ENCODE data around the gene RNF166. TPM values are rescaled to one million over a fixed set of nuclear protein-coding genes. Genes with fewer than 3 reads are reported as not detected.
A peak's percentile ranks its signal among the peaks of the same experiment; 100 is the strongest.

The RNF166 gene
- total RNA-seq, 1 donor from 2014 or later: 74.2 TPM

DNA sequence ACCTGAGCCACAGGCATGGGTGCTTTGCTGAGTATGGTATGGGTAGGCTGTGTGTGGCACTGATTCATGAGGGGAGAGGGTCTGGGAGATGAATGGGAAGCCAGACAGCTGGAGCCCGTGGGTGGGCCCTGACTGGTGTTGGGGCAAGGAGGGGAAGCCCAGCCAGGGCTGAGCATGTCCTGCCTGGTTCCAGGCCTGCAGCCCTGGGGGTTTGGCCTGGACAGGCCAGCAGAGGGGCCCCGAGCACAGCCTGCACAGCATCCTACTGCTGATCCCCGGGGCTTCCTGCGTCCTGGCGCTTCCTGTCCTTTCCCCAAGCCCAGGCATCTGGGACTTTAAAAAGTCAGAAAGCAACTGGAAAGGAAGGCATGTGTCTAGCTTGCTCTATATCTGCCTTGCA is 38.7 kb downstream of the RNF166 start:
- peaks cover 10% of the 10 kb centered on the region for H3K27me3 Mint-ChIP-seq (ENCODE audit: unreplicated experiment)
- TF ChIP-seq, protein P1, sequence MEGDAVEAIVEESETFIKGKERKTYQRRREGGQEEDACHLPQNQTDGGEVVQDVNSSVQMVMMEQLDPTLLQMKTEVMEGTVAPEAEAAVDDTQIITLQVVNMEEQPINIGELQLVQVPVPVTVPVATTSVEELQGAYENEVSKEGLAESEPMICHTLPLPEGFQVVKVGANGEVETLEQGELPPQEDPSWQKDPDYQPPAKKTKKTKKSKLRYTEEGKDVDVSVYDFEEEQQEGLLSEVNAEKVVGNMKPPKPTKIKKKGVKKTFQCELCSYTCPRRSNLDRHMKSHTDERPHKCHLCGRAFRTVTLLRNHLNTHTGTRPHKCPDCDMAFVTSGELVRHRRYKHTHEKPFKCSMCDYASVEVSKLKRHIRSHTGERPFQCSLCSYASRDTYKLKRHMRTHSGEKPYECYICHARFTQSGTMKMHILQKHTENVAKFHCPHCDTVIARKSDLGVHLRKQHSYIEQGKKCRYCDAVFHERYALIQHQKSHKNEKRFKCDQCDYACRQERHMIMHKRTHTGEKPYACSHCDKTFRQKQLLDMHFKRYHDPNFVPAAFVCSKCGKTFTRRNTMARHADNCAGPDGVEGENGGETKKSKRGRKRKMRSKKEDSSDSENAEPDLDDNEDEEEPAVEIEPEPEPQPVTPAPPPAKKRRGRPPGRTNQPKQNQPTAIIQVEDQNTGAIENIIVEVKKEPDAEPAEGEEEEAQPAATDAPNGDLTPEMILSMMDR (IDR thresholded peaks at IDR 0.05; ENCODE audit: unreplicated experiment): no peak
- peaks cover 12% of the 10 kb centered on the region for H3K4me1 Mint-ChIP-seq (ENCODE audit: unreplicated experiment)
- peak; percentile 72 for DNase-seq (ENCODE audit: low spot score)
- H3K4me3 Mint-ChIP-seq (ENCODE audit: unreplicated experiment): peak overlapping the region; percentile 70
- peak overlapping the region; percentile 75 for H3K27ac Mint-ChIP-seq (ENCODE audit: unreplicated experiment)
- H3K9me3 Mint-ChIP-seq (ENCODE audit: unreplicated experiment): no peaks in the 10 kb centered on the region
- H3K36me3 Mint-ChIP-seq (ENCODE audit: low read depth, unreplicated experiment): peaks cover 8% of the 10 kb centered on the region

- no peak for DNase-seq (ENCODE audit: low spot score)
- Mint-ChIP-seq H3K27ac (ENCODE audit: unreplicated experiment) (no peak overlapping the region), H3K9me3 (ENCODE audit: unreplicated experiment) (no peaks in the 10 kb centered on the region), H3K4me1 (ENCODE audit: unreplicated experiment) (peaks cover 22% of the 10 kb centered on the region), H3K36me3 (ENCODE audit: low read depth, unreplicated experiment) (peaks cover 12% of the 10 kb centered on the region), H3K4me3 (ENCODE audit: unreplicated experiment) (no peak overlapping the region), H3K27me3 (ENCODE audit: unreplicated experiment) (peaks cover 12% of the 10 kb centered on the region)
- TF ChIP-seq, protein P1 (IDR thresholded peaks at IDR 0.05; ENCODE audit: unreplicated experiment): no peak
These were observed 40.6 kb downstream of the RNF166 start for GRCh38 chr16:88665570-88665969.

DNA sequence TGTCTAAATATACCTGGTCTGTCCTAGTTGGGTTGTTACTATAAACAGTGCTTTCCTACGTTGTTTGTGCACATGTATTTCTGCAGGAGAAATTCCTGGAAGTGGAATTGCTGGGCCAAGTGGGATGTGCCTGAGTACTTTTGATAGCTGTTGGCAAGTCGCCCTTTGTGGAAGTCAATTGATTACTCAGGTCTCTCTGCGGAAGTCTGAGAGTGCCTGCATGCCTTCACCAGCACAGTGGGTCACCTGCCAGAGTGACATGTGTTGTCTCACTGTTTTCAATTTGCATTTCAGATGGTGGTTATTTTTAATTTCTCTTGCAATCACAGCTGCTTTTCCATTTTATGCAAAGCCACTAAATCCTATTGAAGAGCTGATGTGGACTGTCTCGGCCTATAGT is 41.1 kb downstream of the RNF166 start:
- H3K27me3 Mint-ChIP-seq (ENCODE audit: unreplicated experiment): peaks cover 12% of the 10 kb centered on the region
- peak overlapping the region; percentile 50 for H3K4me3 Mint-ChIP-seq (ENCODE audit: unreplicated experiment)
- H3K36me3 Mint-ChIP-seq (ENCODE audit: low read depth, unreplicated experiment): peaks cover 12% of the 10 kb centered on the region
- H3K27ac Mint-ChIP-seq (ENCODE audit: unreplicated experiment): peak overlapping the region; percentile 9
- peaks cover 22% of the 10 kb centered on the region for H3K4me1 Mint-ChIP-seq (ENCODE audit: unreplicated experiment)
- no peaks in the 10 kb centered on the region for H3K9me3 Mint-ChIP-seq (ENCODE audit: unreplicated experiment)
- no peak for DNase-seq (ENCODE audit: low spot score)
- TF ChIP-seq, protein P1 (IDR thresholded peaks at IDR 0.05; ENCODE audit: unreplicated experiment): no peak

- no peaks in the 10 kb centered on the region for H3K9me3 Mint-ChIP-seq (ENCODE audit: unreplicated experiment)
- H3K27me3 Mint-ChIP-seq (ENCODE audit: unreplicated experiment): peaks cover 7% of the 10 kb centered on the region
- H3K4me3 Mint-ChIP-seq (ENCODE audit: unreplicated experiment): peak within 1 kb of the TSS; percentile 98
- H3K27ac Mint-ChIP-seq (ENCODE audit: unreplicated experiment): peak within 1 kb of the TSS; percentile 64
- peaks cover 8% of the 10 kb centered on the region for H3K36me3 Mint-ChIP-seq (ENCODE audit: low read depth, unreplicated experiment)
- TF ChIP-seq, protein P1 (IDR thresholded peaks at IDR 0.05; ENCODE audit: unreplicated experiment): no peak
- DNase-seq (ENCODE audit: low spot score): peak; percentile 96
- peaks cover 19% of the 10 kb centered on the region for H3K4me1 Mint-ChIP-seq (ENCODE audit: unreplicated experiment)
These were observed 43.2 kb downstream of the RNF166 start, which contains the start of gene MVD for GRCh38 chr16:88662843-88663606. MVD (minus strand) TSS chr16:88663091; CDS start chr16:88663080, 11 bp downstream.

GRCh38 chr16:88662222-88662842 is 43.9 kb downstream of the RNF166 start:
- H3K27ac Mint-ChIP-seq (ENCODE audit: unreplicated experiment): peak overlapping the region; percentile 64
- H3K4me3 Mint-ChIP-seq (ENCODE audit: unreplicated experiment): peak overlapping the region; percentile 96
- peaks cover 17% of the 10 kb centered on the region for H3K4me1 Mint-ChIP-seq (ENCODE audit: unreplicated experiment)
- TF ChIP-seq, protein P1 (IDR thresholded peaks at IDR 0.05; ENCODE audit: unreplicated experiment): no peak
- H3K27me3 Mint-ChIP-seq (ENCODE audit: unreplicated experiment): peaks cover 7% of the 10 kb centered on the region
- H3K9me3 Mint-ChIP-seq (ENCODE audit: unreplicated experiment): no peaks in the 10 kb centered on the region
- peaks cover 5% of the 10 kb centered on the region for H3K36me3 Mint-ChIP-seq (ENCODE audit: low read depth, unreplicated experiment)
- no peak for DNase-seq (ENCODE audit: low spot score)
